Medulla oblongata (tissue), 1 donor: ENCODE data around the gene CHMP6.
A peak's percentile ranks its signal among the peaks of the same experiment; 100 is the strongest.
"Not testable (repeated sequence)": the region's sequence is repeated elsewhere in the genome, so short reads cannot be mapped to it uniquely, and the experiment has no call there.

Experiments used
- DNase-seq: peaks from one replicate; pipeline ENCODE4 v3.0.0-alpha.2; 2015; ENCODE audit errors: extremely low spot score

The CHMP6 gene

GRCh38 chr17:81011951-81012350 lies 20.3 kb downstream of the CHMP6 start:
- DNase-seq = no peak

- no peak for DNase-seq
Observed at GRCh38 chr17:81012574-81013447, 21.2 kb downstream of the CHMP6 start.

- no peak for DNase-seq
Observed at GRCh38 chr17:81013642-81014041, 22.0 kb downstream of the CHMP6 start.

- no peak for DNase-seq
Observed at GRCh38 chr17:81015136-81015535, 23.5 kb downstream of the CHMP6 start.

- DNase-seq = no peak
Observed at GRCh38 chr17:81016575-81016974, 24.9 kb downstream of the CHMP6 start.

- not testable (repeated sequence) for DNase-seq
Observed at GRCh38 chr17:81017330-81017729, 25.7 kb downstream of the CHMP6 start.

GRCh38 chr17:81018044-81018802 lies 26.6 kb downstream of the CHMP6 start:
- peak; percentile 52 for DNase-seq

GRCh38 chr17:81019563-81020442 lies 28.2 kb downstream of the CHMP6 start:
- no peak for DNase-seq

GRCh38 chr17:81020443-81020766 lies 28.8 kb downstream of the CHMP6 start:
- no peak for DNase-seq

- peak; percentile 48 for DNase-seq
Observed at GRCh38 chr17:81020767-81021497, 29.3 kb downstream of the CHMP6 start.

GRCh38 chr17:81021531-81022343 lies 30.1 kb downstream of the CHMP6 start:
- DNase-seq = no peak

- DNase-seq = no peak
Observed at GRCh38 chr17:81022344-81022676, 30.7 kb downstream of the CHMP6 start.

- DNase-seq = peak; percentile 68
Observed at GRCh38 chr17:81025065-81025740, 33.6 kb downstream of the CHMP6 start.

GRCh38 chr17:81025741-81026129 lies 34.1 kb downstream of the CHMP6 start:
- peak; percentile 64 for DNase-seq

GRCh38 chr17:81026266-81027036 lies 34.8 kb downstream of the CHMP6 start:
- DNase-seq = no peak

GRCh38 chr17:81027038-81027437 lies 35.4 kb downstream of the CHMP6 start:
- DNase-seq = no peak

- no peak for DNase-seq
Observed at GRCh38 chr17:81027591-81028505, 36.2 kb downstream of the CHMP6 start.

GRCh38 chr17:81028506-81028858 lies 36.8 kb downstream of the CHMP6 start:
- no peak for DNase-seq
